Ectodermal cell (in vitro differentiated cells): ENCODE data around the gene RUNX3.

Source experiments
- H3K27ac ChIP-seq: 2 replicates; pipeline ENCODE4 v1.7.0; 2013; ENCODE audit warnings: mild to moderate bottlenecking, low read depth, low read length; ENCODE audit not compliant: insufficient read depth, poor library complexity, severe bottlenecking
- H3K27me3 ChIP-seq: 2 replicates; pipeline ENCODE4 v1.7.0; 2013; ENCODE audit warnings: mild to moderate bottlenecking, low read length; ENCODE audit not compliant: insufficient read depth, control insufficient read depth, poor library complexity, severe bottlenecking
- H3K36me3 ChIP-seq: one replicate; pipeline ENCODE4 v1.7.0; 2013; ENCODE audit warnings: low read length; ENCODE audit not compliant: control insufficient read depth, insufficient read depth
- H3K4me1 ChIP-seq: one replicate; pipeline ENCODE4 v1.7.0; 2013; ENCODE audit warnings: low read length; ENCODE audit not compliant: control insufficient read depth, insufficient read depth
- H3K4me3 ChIP-seq: 2 replicates; pipeline ENCODE4 v1.7.0; 2013; ENCODE audit warnings: low read depth, low read length, control low read depth; ENCODE audit not compliant: insufficient read depth
- H3K9me3 ChIP-seq: 2 replicates; pipeline ENCODE4 v1.7.0; 2013; ENCODE audit warnings: mild to moderate bottlenecking, low read length, moderate library complexity; ENCODE audit not compliant: control insufficient read depth
- WGBS, 2 experiments: methylation state at CpG; one replicate each; pipeline ENCODE4 v1.1.7; 2013; ENCODE audit warnings: missing lambda C conversion rate in 2 of 2; 5-methylcytosine and 5-hydroxymethylcytosine counted together

The RUNX3 gene

DNA sequence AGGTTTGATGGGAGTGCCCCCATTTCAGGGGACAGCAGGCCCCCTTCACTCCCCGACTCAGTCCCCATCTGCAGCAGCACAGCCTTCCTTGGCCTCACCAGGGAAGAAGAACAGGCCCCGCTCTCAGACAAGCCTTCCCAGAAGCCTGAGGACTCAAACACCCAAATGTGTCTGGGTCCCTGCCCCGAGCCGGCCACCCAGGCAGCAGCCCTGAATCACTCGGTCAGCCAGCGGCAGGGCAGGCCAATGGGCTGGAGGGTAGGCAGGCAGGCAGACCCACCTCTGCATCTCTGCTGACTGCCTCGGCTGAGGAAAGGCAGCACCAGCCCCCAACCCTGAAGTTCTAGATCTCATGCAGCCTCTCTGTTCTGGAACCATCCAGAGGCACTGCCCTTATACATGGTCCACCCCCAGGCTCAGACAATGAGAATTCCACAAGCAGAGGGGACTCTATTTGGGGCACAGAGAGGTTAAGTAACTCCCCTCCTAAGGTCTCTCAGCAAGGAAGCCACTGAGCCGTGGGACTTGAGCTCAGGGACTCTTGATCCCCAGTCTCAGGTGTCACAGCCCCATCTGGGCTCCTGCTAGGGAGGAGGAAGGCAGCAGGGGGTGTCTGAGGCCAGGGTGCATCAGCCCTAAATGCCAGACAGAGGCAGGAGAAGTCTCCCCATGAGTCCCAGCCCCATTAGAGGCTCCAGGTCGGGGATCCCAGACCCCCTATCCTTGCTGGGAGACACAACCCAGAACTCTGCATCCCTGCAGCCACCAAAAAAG, 33.2 kb upstream of the RUNX3 start:
- H3K36me3 ChIP-seq = no peaks in the 10 kb centered on the region
- H3K27ac ChIP-seq = no peak overlapping the region
- no peaks in the 10 kb centered on the region for H3K27me3 ChIP-seq
- WGBS, 2 experiments = 85 to 87% methylated on average over 9 of the region's 9 CpGs
- H3K4me3 ChIP-seq = no peak overlapping the region
- H3K4me1 ChIP-seq = no peaks in the 10 kb centered on the region
- no peaks in the 10 kb centered on the region for H3K9me3 ChIP-seq

GRCh38 chr1:24961961-24962861, 32.1 kb upstream of the RUNX3 start:
- Histone ChIP-seq H3K27me3 (no peaks in the 10 kb centered on the region), H3K9me3 (no peaks in the 10 kb centered on the region), H3K36me3 (no peaks in the 10 kb centered on the region), H3K4me1 (no peaks in the 10 kb centered on the region), H3K27ac (no peak overlapping the region), H3K4me3 (no peak overlapping the region)
- 88 to 89% methylated on average over 26 of the region's 26 CpGs for WGBS, 2 experiments

DNA sequence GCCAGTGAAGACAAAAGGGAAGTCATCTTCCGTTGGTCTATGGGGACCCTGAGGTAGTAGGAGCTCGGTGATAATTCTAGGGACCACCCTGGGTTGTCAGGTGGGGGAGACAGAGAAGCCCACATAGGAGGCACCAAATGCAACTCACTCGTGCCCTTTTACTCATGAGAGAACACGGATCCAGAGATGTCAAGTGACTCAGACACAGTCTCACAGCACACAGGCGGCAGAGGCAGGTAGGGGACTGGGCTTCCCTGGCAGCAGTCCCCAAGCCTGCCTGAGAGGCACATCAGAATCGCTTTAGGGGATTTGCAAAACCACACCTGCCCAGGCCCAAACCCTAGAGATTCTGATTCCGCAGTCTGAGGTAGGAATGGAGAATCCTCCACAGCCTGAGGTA, 31.3 kb upstream of the RUNX3 start:
- Histone ChIP-seq H3K27me3 (no peaks in the 10 kb centered on the region), H3K9me3 (no peaks in the 10 kb centered on the region), H3K27ac (no peak overlapping the region), H3K4me1 (no peaks in the 10 kb centered on the region), H3K4me3 (no peak overlapping the region), H3K36me3 (no peaks in the 10 kb centered on the region)
- 92 to 93% methylated on average over 7 of the region's 7 CpGs for WGBS, 2 experiments

DNA sequence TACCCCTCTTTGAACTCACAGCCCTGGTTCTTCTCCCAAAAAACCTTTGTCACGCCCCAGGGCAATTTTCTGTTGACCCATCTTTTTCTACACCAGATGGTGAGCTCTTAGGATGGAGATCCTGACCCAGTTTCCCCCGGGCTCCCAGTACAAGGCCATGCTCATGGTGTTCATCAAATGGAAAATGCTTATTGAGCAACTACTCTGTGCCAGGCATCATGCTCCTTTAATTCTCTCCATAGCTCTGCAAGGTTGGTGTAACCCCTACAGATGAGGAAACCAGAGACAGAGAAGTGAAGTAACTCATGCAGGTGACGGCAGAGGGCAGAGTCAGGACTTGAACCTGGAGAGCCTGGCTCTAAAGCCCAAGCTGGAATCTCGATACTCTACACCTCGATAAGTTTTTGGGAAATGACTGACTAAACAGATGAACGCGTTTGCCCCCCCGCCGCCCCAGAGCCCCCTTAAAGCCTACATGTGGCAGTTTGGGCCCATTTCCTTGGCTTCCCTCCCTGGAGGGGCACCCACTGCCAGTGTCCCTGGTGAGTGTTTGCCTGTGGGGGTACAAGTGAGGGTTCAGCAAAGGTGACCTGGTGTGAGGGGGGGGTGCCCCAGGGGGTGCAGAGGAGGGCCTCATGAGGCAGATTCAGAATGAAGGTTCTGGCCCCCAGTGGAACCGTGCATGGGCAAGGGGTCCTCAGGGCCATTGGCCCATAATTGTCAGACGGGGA, 30.2 kb upstream of the RUNX3 start:
- 93 to 94% methylated on average over 11 of the region's 11 CpGs for WGBS, 2 experiments
- H3K27me3 ChIP-seq = no peaks in the 10 kb centered on the region
- H3K4me1 ChIP-seq = peaks cover 3% of the 10 kb centered on the region
- H3K27ac ChIP-seq = no peak overlapping the region
- no peaks in the 10 kb centered on the region for H3K9me3 ChIP-seq
- H3K36me3 ChIP-seq = no peaks in the 10 kb centered on the region
- no peak overlapping the region for H3K4me3 ChIP-seq

DNA sequence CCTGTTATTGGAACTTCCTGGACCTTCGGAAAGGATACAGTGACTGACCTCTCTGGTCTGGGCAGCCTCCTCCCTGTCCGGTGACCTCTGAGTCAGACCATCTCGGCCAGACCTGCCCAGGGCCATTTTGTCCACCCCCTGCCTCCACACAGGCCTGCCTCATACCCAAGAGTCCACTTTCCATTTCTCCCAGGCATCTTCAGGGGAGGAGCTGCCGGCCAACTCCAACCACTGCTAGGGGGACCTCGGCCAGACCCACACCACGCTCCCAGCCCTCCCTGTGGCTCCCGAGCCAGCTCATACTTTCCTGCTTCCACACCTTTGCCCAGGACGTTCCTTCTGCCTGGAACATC, 29.5 kb upstream of the RUNX3 start:
- H3K27ac ChIP-seq = no peak overlapping the region
- peaks cover 3% of the 10 kb centered on the region for H3K4me1 ChIP-seq
- H3K9me3 ChIP-seq = no peaks in the 10 kb centered on the region
- 88 to 92% methylated on average over 8 of the region's 8 CpGs for WGBS, 2 experiments
- H3K36me3 ChIP-seq = no peaks in the 10 kb centered on the region
- H3K27me3 ChIP-seq = no peaks in the 10 kb centered on the region
- H3K4me3 ChIP-seq = no peak overlapping the region

DNA sequence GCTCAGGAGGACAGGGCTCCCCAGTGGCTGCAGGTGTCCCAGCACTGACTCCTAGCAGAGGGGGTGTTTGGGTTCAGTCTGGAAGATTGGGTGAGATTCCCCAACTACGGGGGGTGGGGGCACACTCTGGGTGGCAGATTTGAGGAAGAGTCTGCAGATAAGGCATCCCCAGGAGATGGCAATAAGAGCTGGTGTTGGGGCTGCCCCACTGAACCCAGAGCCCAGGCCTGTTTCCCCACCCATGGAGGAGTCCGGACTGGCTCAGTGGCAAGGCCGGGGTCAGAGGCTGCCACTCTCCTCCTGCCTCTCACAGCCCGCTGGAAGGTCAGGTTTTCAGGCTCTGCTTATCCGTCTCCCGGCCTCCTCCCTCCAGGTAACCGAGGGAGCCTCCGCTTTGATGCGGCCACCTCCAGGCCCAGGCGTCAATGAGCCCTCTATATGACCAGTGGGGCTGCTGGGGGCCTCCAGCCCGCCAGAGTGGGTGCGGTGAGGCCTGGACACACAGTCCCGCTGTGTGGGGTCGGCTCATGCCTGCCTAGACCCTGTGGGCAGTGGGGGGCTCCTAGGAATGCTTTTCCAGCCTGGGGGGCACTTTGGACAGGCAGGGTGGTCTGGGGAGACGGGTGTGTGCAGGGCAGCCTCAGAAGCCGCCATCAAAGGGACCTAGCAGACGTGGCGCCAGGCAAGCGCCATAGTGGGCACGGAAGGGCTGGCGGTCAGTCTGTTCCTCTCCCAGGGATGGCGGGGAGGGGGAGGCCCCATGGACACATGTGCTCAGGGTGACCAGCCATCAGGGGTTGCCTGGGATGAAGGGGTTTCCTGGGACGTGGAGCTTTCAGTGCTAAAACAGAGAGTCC, 28.9 kb upstream of the RUNX3 start:
- Histone ChIP-seq H3K27ac (no peak overlapping the region), H3K27me3 (no peaks in the 10 kb centered on the region), H3K9me3 (no peaks in the 10 kb centered on the region), H3K36me3 (no peaks in the 10 kb centered on the region), H3K4me1 (peaks cover 3% of the 10 kb centered on the region), H3K4me3 (no peak overlapping the region)
- 92 to 93% methylated on average over 23 of the region's 23 CpGs for WGBS, 2 experiments

DNA sequence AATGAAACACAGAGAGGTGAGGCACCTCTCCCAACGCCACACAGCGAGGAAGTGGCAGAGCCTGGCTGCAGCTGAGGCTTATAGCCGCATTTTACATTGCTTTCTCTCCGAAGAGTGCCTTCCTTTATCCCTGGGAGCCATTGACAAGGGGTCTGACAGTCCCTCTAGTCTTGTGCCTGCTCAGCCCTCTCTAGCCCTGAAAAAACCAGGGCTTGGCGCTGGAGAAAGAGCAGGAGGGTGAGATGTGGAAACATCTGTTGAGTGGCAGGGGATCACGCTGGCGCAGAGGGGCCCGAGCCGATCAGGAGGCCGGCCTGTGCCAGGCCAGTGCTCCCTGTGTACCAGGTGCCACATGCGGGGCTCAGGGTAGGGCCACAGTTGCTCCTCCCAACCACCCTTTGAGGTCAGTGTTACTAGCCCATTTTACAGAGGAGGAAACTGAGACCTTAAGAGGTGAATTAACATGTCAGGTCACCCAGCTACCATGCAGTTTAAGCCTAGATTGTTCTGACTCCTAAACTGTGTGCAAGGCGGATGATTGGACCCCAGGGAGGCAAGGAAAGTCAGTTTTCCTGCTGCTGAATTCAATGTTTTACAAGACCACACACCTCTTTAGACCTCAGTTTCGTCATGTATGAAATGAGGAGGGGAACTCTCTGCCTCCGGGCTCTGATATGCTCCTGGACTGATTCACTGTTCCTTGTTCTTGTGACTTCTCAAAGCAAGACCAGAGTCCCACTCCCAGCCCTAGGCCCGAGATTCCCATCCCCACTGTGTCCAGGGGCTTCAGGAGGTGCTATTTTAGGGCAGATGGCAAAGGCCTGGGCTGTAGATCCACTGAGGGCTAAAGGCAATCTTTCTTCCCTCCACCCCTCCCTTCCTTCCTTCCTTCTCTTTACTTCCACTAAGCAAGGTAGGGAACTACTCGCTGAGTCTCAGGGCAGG, 28.0 kb upstream of the RUNX3 start:
- H3K27ac ChIP-seq = no peak overlapping the region
- no peaks in the 10 kb centered on the region for H3K27me3 ChIP-seq
- H3K9me3 ChIP-seq = no peaks in the 10 kb centered on the region
- no peaks in the 10 kb centered on the region for H3K36me3 ChIP-seq
- H3K4me1 ChIP-seq = peaks cover 3% of the 10 kb centered on the region
- no peak overlapping the region for H3K4me3 ChIP-seq
- WGBS, 2 experiments = 94 to 96% methylated on average over 16 of the region's 16 CpGs

DNA sequence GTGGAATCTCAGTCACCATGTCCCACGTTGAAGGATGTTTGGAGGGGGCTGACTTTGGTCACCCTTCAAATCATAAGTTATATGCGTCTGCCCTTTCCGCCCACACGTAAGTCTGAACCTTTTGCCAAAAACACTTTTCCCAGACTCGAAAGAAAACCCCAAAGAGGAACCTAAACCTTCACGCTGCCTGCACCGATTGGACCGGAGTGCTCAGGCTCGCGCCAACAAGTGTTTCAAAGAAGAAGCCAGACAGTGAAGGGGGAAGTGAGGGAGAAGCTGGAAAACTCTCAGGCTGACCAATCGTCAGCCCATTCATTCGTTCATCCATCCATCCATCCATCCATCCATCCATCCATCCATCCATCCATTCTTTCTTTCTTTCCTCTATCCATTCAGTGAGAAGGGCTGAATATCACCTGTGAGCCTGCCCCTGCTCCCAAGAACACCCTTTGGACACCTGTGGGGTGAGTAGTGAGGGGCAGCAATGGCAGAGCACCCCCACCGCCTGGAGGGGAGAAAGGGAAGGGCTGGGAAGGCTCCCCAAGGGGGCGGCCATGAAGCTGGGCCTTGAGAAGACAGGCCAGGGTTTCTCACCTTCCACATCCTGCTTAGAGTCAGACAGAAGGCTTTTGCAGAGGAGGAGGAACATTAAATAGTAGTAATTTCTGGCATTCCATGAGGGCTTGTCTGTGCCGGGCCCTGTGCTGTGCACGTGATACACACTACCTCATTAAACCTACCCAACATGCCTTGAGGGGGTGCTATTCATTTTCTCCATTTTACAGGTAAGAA, 27.1 kb upstream of the RUNX3 start:
- Histone ChIP-seq H3K4me3 (no peak overlapping the region), H3K27ac (no peak overlapping the region), H3K9me3 (no peaks in the 10 kb centered on the region), H3K36me3 (no peaks in the 10 kb centered on the region), H3K4me1 (peaks cover 3% of the 10 kb centered on the region), H3K27me3 (no peaks in the 10 kb centered on the region)
- WGBS, 2 experiments = 84 to 87% methylated on average over 16 of the region's 16 CpGs
